Uterus (tissue), 2 donors: ENCODE data around the gene KHSRP.

Experiments
- POLR2A ChIP-seq, 2 donors: fragments of 450-650 bp; IDR thresholded peaks; one replicate each; pipeline ENCODE4 v1.6.1; 2016; ENCODE audit warnings: antibody characterized with exemption in 2 of 2, mild to moderate bottlenecking in 1 of 2, moderate library complexity in 1 of 2
- TF ChIP-seq, protein P1 (sequence below), 4 experiments: fragments of 200-600 bp in 2 of 4; fragments of 450-650 bp in 2 of 4; sonication (generic) in 2 of 4; IDR thresholded peaks; one replicate each; pipeline ENCODE4 v1.5.1; 2016 to 2019; ENCODE audit warnings: antibody characterized with exemption in 4 of 4, mild to moderate bottlenecking in 2 of 4, moderate library complexity in 1 of 4

DNA sequence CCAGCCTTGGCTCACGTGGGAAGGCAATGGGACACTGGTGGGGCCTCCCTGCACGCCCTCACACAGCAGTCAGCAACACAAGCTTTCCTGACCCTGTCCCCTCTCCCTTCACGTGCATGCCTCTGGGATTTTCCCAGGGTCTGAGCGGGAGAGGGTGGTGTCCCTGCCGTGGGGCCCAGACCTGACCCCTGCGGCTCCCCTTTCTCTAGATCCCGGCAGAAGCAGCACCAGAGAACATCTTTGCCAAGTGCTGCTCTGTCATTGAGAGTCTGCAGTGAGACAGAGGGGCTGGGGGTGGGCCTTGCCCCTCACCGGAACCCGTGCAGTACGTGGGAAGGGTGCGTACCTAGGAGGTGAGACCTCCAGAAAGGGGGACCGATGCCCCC is 12.6 kb downstream of the KHSRP start:
- TF ChIP-seq, protein P1, sequence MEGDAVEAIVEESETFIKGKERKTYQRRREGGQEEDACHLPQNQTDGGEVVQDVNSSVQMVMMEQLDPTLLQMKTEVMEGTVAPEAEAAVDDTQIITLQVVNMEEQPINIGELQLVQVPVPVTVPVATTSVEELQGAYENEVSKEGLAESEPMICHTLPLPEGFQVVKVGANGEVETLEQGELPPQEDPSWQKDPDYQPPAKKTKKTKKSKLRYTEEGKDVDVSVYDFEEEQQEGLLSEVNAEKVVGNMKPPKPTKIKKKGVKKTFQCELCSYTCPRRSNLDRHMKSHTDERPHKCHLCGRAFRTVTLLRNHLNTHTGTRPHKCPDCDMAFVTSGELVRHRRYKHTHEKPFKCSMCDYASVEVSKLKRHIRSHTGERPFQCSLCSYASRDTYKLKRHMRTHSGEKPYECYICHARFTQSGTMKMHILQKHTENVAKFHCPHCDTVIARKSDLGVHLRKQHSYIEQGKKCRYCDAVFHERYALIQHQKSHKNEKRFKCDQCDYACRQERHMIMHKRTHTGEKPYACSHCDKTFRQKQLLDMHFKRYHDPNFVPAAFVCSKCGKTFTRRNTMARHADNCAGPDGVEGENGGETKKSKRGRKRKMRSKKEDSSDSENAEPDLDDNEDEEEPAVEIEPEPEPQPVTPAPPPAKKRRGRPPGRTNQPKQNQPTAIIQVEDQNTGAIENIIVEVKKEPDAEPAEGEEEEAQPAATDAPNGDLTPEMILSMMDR (IDR thresholded peaks at IDR 0.05): no peak
- no peak for TF ChIP-seq POLR2A (IDR thresholded peaks at IDR 0.05)
